GM23338 (cell line): ENCODE data around the gene SLC36A4. TPM values are rescaled to one million over a fixed set of nuclear protein-coding genes. Genes with fewer than 3 reads are reported as not detected.

ENCODE experiments used
- ATAC-seq: fragments of 200-7000 bp; cut with Tn5 transposase; 3 replicates; pipeline ENCODE4 v1.9.1; 2020
- DNase-seq: peaks from one replicate; pipeline ENCODE4 v3.0.0-alpha.2; 2015; ENCODE audit warnings: low spot score
- H2AFZ ChIP-seq: fragments of 200-600 bp; sonication (generic); 2 replicates; pipeline ENCODE4 v1.8.0; 2016; ENCODE audit warnings: antibody characterized with exemption, mild to moderate bottlenecking, moderate library complexity
- H3F3A ChIP-seq: fragments of 200-600 bp; sonication (generic); replicated peaks from 2 replicates; pipeline ENCODE4 v1.8.0; 2017; ENCODE audit warnings: antibody characterized with exemption, mixed run types, low read depth
- H3K27ac ChIP-seq: fragments of 200-600 bp; sonication (generic); 2 replicates; pipeline ENCODE4 v1.6.1; 2016; ENCODE audit warnings: low read depth
- H3K27me3 ChIP-seq: fragments of 200-600 bp; sonication (generic); 2 replicates; pipeline ENCODE4 v1.8.0; 2016; ENCODE audit warnings: mild to moderate bottlenecking, mixed run types, moderate library complexity; ENCODE audit not compliant: insufficient read depth
- H3K36me3 ChIP-seq: fragments of 200-600 bp; sonication (generic); 2 replicates; pipeline ENCODE4 v1.8.0; 2016; ENCODE audit warnings: mild to moderate bottlenecking; ENCODE audit not compliant: insufficient read depth
- H3K4me1 ChIP-seq: fragments of 200-600 bp; sonication (generic); 2 replicates; pipeline ENCODE4 v1.8.0; 2016; ENCODE audit warnings: mild to moderate bottlenecking, moderate library complexity; ENCODE audit not compliant: insufficient read depth
- H3K4me2 ChIP-seq: fragments of 200-600 bp; sonication (generic); 2 replicates; pipeline ENCODE4 v1.7.1; 2017; ENCODE audit warnings: mixed run types
- H3K4me3 ChIP-seq: fragments of 200-600 bp; sonication (generic); 2 replicates; pipeline ENCODE4 v1.6.1; 2016; ENCODE audit warnings: mixed run types
- H3K79me2 ChIP-seq: fragments of 200-600 bp; sonication (generic); replicated peaks from 2 replicates; pipeline ENCODE4 v1.8.0; 2017; ENCODE audit warnings: mild to moderate bottlenecking; ENCODE audit not compliant: insufficient read depth
- H3K9me2 ChIP-seq: fragments of 200-600 bp; sonication (generic); 2 replicates; pipeline ENCODE4 v1.8.0; 2017; ENCODE audit not compliant: insufficient read depth
- H4K20me1 ChIP-seq: fragments of 200-600 bp; sonication (generic); replicated peaks from 2 replicates; pipeline ENCODE4 v1.8.0; 2017; ENCODE audit warnings: mild to moderate bottlenecking; ENCODE audit not compliant: insufficient read depth
- H3K27ac Mint-ChIP-seq: 2 replicates; pipeline ENCODE4 v1.8.0; 2020; ENCODE audit warnings: inconsistent platforms, mild to moderate bottlenecking, moderate library complexity, mixed read lengths
- H3K27me3 Mint-ChIP-seq: 3 replicates; pipeline ENCODE4 v1.8.0; 2022; ENCODE audit warnings: low read depth, mild to moderate bottlenecking, moderate library complexity, mixed read lengths, inconsistent platforms; ENCODE audit not compliant: insufficient read depth, poor library complexity
- H3K36me3 Mint-ChIP-seq: 3 replicates; pipeline ENCODE4 v1.8.0; 2021; ENCODE audit warnings: low read depth, mild to moderate bottlenecking, inconsistent platforms, moderate library complexity, mixed read lengths
- H3K4me1 Mint-ChIP-seq: 3 replicates; pipeline ENCODE4 v1.8.0; 2020; ENCODE audit warnings: mild to moderate bottlenecking, inconsistent platforms, mixed read lengths
- H3K4me3 Mint-ChIP-seq: 3 replicates; pipeline ENCODE4 v1.8.0; 2021; ENCODE audit warnings: moderate library complexity, mild to moderate bottlenecking, inconsistent platforms, mixed read lengths
- H3K9me3 Mint-ChIP-seq: 3 replicates; pipeline ENCODE4 v1.8.0; 2020; ENCODE audit warnings: moderate library complexity, mild to moderate bottlenecking, inconsistent platforms, mixed read lengths
- CREB1 ChIP-seq: fragments of 250-450 bp; sonication (Bioruptor Pico); IDR thresholded peaks from 2 replicates; pipeline ENCODE4 v1.5.0; 2020; ENCODE audit warnings: low read depth, mild to moderate bottlenecking, moderate library complexity
- NANOG ChIP-seq: IDR thresholded peaks from 2 replicates; pipeline ENCODE4 v1.6.1; 2016; ENCODE audit warnings: antibody characterized with exemption, borderline replicate concordance
- STAT1 ChIP-seq: IDR thresholded peaks from one replicate; pipeline ENCODE4 v1.6.1; 2016; ENCODE audit warnings: antibody characterized with exemption; ENCODE audit not compliant: unreplicated experiment
- ZNF114 ChIP-seq: fragments of 250-450 bp; sonication (Bioruptor Pico); IDR thresholded peaks from 2 replicates; pipeline ENCODE4 v1.5.0; 2020; ENCODE audit warnings: mild to moderate bottlenecking, moderate library complexity
- ZNF331 ChIP-seq: fragments of 250-450 bp; sonication (Bioruptor Pico); IDR thresholded peaks from 2 replicates; pipeline ENCODE4 v1.5.0; 2020; ENCODE audit warnings: low read depth, mild to moderate bottlenecking, moderate library complexity
- polyA plus RNA-seq: library from polyadenylated mRNA; unstranded; fragments of >200 nt; fragmentation: Nextera tagmentation; extraction: Ambion mirVana; gene quantifications from 2 replicates; pipeline ENCODE4 v1.2.1, GENCODE V29; 2016
- total RNA-seq: library from RNA; depleted of rRNA; stranded (reverse); fragments of >200 nt; shearing (Covaris generic); gene quantifications from 2 replicates; pipeline ENCODE4 v1.2.3, GENCODE V29; 2014
- TF ChIP-seq, protein P1 (sequence below): IDR thresholded peaks from one replicate; pipeline ENCODE4 v1.6.1; 2018; ENCODE audit warnings: antibody characterized with exemption; ENCODE audit not compliant: unreplicated experiment
- TF ChIP-seq, protein P2 (sequence below): fragments of 250-450 bp; sonication (Bioruptor Pico); IDR thresholded peaks from 2 replicates; pipeline ENCODE4 v1.5.0; 2020; ENCODE audit warnings: mild to moderate bottlenecking, moderate library complexity

SLC36A4 gene
- total and polyA plus RNA-seq, 2 experiments from 2014 or later = 24.9 to 34.6 TPM

DNA sequence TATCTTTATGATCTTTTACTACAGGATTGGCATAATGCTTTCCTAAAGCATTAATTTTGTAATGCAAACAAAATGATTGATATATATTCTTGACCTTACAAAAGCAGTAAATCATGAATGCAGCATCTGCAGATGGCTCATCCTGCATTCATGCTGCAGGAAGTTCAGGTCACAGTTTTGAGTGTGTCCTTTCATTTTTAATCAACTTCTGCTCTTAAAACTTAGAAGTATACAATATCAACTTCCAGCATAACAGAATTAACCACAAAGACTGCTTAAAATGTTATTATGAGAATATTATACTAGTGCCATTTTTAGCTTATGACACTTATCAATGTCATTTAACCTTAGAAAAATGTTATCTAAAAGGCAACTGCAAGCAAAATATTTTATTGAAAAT is 54.0 kb downstream of the SLC36A4 start:
- Histone ChIP-seq H4K20me1 (no peaks in the 10 kb centered on the region), H3K4me3 (no peak overlapping the region), H3K79me2 (no peaks in the 10 kb centered on the region), H3K9me2 (no peaks in the 10 kb centered on the region), H2AFZ (no peak overlapping the region), H3K4me1 (no peaks in the 10 kb centered on the region), H3F3A (no peaks in the 10 kb centered on the region), H3K4me2 (no peak overlapping the region), H3K36me3 (no peaks in the 10 kb centered on the region), H3K27ac (no peak overlapping the region), H3K27me3 (no peaks in the 10 kb centered on the region)
- no peak for DNase-seq
- TF ChIP-seq, protein P1, sequence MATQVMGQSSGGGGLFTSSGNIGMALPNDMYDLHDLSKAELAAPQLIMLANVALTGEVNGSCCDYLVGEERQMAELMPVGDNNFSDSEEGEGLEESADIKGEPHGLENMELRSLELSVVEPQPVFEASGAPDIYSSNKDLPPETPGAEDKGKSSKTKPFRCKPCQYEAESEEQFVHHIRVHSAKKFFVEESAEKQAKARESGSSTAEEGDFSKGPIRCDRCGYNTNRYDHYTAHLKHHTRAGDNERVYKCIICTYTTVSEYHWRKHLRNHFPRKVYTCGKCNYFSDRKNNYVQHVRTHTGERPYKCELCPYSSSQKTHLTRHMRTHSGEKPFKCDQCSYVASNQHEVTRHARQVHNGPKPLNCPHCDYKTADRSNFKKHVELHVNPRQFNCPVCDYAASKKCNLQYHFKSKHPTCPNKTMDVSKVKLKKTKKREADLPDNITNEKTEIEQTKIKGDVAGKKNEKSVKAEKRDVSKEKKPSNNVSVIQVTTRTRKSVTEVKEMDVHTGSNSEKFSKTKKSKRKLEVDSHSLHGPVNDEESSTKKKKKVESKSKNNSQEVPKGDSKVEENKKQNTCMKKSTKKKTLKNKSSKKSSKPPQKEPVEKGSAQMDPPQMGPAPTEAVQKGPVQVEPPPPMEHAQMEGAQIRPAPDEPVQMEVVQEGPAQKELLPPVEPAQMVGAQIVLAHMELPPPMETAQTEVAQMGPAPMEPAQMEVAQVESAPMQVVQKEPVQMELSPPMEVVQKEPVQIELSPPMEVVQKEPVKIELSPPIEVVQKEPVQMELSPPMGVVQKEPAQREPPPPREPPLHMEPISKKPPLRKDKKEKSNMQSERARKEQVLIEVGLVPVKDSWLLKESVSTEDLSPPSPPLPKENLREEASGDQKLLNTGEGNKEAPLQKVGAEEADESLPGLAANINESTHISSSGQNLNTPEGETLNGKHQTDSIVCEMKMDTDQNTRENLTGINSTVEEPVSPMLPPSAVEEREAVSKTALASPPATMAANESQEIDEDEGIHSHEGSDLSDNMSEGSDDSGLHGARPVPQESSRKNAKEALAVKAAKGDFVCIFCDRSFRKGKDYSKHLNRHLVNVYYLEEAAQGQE = no peak
- TF ChIP-seq ZNF114 = no peak
- no peak for TF ChIP-seq ZNF331 (CRISPR knock-in tag)
- no peak for TF ChIP-seq CREB1
- no peak for TF ChIP-seq NANOG
- TF ChIP-seq, protein P2, sequence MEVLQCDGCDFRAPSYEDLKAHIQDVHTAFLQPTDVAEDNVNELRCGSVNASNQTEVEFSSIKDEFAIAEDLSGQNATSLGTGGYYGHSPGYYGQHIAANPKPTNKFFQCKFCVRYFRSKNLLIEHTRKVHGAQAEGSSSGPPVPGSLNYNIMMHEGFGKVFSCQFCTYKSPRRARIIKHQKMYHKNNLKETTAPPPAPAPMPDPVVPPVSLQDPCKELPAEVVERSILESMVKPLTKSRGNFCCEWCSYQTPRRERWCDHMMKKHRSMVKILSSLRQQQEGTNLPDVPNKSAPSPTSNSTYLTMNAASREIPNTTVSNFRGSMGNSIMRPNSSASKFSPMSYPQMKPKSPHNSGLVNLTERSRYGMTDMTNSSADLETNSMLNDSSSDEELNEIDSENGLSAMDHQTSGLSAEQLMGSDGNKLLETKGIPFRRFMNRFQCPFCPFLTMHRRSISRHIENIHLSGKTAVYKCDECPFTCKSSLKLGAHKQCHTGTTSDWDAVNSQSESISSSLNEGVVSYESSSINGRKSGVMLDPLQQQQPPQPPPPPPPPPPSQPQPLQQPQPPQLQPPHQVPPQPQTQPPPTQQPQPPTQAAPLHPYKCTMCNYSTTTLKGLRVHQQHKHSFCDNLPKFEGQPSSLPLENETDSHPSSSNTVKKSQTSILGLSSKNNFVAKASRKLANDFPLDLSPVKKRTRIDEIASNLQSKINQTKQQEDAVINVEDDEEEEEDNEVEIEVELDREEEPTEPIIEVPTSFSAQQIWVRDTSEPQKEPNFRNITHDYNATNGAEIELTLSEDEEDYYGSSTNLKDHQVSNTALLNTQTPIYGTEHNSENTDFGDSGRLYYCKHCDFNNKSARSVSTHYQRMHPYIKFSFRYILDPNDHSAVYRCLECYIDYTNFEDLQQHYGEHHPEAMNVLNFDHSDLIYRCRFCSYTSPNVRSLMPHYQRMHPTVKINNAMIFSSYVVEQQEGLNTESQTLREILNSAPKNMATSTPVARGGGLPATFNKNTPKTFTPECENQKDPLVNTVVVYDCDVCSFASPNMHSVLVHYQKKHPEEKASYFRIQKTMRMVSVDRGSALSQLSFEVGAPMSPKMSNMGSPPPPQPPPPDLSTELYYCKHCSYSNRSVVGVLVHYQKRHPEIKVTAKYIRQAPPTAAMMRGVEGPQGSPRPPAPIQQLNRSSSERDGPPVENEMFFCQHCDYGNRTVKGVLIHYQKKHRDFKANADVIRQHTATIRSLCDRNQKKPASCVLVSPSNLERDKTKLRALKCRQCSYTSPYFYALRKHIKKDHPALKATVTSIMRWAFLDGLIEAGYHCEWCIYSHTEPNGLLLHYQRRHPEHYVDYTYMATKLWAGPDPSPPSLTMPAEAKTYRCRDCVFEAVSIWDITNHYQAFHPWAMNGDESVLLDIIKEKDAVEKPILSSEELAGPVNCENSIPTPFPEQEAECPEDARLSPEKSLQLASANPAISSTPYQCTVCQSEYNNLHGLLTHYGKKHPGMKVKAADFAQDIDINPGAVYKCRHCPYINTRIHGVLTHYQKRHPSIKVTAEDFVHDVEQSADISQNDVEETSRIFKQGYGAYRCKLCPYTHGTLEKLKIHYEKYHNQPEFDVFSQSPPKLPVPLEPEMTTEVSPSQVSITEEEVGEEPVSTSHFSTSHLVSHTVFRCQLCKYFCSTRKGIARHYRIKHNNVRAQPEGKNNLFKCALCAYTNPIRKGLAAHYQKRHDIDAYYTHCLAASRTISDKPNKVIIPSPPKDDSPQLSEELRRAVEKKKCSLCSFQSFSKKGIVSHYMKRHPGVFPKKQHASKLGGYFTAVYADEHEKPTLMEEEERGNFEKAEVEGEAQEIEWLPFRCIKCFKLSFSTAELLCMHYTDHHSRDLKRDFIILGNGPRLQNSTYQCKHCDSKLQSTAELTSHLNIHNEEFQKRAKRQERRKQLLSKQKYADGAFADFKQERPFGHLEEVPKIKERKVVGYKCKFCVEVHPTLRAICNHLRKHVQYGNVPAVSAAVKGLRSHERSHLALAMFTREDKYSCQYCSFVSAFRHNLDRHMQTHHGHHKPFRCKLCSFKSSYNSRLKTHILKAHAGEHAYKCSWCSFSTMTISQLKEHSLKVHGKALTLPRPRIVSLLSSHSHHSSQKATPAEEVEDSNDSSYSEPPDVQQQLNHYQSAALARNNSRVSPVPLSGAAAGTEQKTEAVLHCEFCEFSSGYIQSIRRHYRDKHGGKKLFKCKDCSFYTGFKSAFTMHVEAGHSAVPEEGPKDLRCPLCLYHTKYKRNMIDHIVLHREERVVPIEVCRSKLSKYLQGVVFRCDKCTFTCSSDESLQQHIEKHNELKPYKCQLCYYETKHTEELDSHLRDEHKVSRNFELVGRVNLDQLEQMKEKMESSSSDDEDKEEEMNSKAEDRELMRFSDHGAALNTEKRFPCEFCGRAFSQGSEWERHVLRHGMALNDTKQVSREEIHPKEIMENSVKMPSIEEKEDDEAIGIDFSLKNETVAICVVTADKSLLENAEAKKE (CRISPR knock-in tag) = no peak
- TF ChIP-seq STAT1 = no peak
- Mint-ChIP-seq H3K27ac (no peak overlapping the region), H3K36me3 (no peaks in the 10 kb centered on the region), H3K27me3 (no peaks in the 10 kb centered on the region), H3K9me3 (peaks cover 4% of the 10 kb centered on the region; the same call in 1 of the 3 replicates), H3K4me3 (no peak overlapping the region), H3K4me1 (no peaks in the 10 kb centered on the region)
- ATAC-seq = no peak
